ENCODE data around the gene IGSF10. TPM values are rescaled to one million over a fixed set of nuclear protein-coding genes. Genes with fewer than 3 reads are reported as not detected.

IGSF10 gene
- total RNA-seq, 3 donors from 2014 or later = 7.9 to 15.5 (median 14.4) TPM

DNA sequence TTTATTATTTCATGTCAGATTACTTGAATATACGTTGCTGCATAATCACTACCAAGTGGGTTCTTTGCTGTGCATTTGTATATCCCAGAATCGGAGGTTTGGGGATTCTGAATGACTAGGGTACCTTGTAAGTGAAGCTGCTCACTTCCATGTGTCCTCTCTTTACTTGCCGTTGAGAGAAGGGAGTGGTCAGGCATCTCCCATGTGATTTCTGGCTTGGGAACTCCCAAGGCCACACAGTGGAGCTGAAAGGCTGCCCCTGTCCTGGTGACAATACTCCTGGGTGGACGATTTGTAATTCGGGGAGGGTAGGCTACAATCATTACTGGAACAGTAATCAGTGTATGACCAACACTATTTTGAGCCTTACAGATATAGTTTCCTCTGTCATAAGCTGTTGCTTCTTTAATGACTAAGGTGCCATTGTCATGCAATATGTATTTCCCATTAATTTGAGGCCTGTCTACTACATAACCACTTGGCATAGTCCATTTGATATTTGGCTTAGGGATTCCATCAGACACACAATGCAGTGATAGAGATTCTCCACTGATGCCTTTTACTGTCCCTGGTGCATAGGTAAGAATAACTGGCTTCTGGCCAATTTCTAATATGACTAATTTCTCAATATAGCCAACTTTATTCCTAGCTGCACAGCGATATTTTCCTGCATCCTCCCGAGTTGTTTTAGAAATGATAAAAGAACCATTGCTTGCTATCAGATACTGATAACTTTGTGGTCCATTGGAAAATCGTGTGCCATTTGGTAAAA is 24.0 kb downstream of the IGSF10 start:
- no peaks in the 10 kb centered on the region for H3K36me3 ChIP-seq
- H3K27me3 ChIP-seq = no peaks in the 10 kb centered on the region
- intact Hi-C loops (cut with DNase I; ENCODE audit: low total_unique reads) = no loop called here
- no peaks in the 10 kb centered on the region for H3K9me3 ChIP-seq
- no peak for DNase-seq (ENCODE audit: low spot score in 2 of 2)
- no peak overlapping the region for H3K4me3 ChIP-seq
- no peaks in the 10 kb centered on the region for H3K4me1 ChIP-seq
- TF ChIP-seq, protein P1, sequence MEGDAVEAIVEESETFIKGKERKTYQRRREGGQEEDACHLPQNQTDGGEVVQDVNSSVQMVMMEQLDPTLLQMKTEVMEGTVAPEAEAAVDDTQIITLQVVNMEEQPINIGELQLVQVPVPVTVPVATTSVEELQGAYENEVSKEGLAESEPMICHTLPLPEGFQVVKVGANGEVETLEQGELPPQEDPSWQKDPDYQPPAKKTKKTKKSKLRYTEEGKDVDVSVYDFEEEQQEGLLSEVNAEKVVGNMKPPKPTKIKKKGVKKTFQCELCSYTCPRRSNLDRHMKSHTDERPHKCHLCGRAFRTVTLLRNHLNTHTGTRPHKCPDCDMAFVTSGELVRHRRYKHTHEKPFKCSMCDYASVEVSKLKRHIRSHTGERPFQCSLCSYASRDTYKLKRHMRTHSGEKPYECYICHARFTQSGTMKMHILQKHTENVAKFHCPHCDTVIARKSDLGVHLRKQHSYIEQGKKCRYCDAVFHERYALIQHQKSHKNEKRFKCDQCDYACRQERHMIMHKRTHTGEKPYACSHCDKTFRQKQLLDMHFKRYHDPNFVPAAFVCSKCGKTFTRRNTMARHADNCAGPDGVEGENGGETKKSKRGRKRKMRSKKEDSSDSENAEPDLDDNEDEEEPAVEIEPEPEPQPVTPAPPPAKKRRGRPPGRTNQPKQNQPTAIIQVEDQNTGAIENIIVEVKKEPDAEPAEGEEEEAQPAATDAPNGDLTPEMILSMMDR (IDR thresholded peaks at IDR 0.05) = no peak
- no peak for TF ChIP-seq POLR2A (IDR thresholded peaks at IDR 0.05)
- no peak for TF ChIP-seq POLR2AphosphoS5 (IDR thresholded peaks at IDR 0.05)
- H3K27ac ChIP-seq = no peak overlapping the region

DNA sequence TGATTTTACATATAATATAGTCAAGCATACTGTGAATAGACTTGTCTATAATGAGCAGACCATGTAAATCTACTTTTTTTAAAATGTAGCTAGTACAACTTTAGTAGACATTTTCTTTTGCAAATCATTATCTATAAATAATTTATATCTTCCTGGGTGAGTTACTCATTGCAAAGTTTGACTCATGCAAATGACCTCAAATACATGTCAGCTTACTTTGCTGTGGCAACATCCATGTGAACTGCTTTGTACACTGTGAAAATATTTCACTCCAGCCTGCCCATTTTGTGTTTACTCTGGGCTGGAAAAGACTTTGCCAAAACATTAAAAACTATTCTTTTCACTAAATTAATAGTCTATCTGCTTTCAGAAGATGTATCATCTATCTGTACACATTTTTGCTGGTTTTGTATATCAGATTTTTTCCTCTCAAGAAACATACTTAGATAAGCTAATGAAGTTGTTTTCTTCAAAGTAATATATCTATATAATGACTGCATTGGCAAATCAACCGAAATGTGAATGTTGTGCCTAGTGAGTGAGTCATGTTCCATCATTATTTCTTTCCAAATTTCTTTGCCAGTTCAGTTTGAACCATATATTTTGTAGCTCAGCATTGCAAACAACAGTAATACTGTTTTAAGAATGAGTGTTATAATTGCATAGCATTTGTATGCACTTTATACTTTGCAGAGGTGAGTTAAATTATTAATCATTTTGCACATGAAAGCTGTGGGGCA is 26.5 kb downstream of the IGSF10 start:
- Histone ChIP-seq H3K27me3 (no peaks in the 10 kb centered on the region), H3K4me1 (no peaks in the 10 kb centered on the region), H3K4me3 (no peak overlapping the region), H3K36me3 (no peaks in the 10 kb centered on the region), H3K27ac (no peak overlapping the region), H3K9me3 (no peaks in the 10 kb centered on the region)
- intact Hi-C loops (cut with DNase I; ENCODE audit: low total_unique reads) = no loop called here
- TF ChIP-seq POLR2AphosphoS5 (IDR thresholded peaks at IDR 0.05) (no peak), POLR2A (IDR thresholded peaks at IDR 0.05) (no peak)
- TF ChIP-seq, protein P1 (IDR thresholded peaks at IDR 0.05) = no peak
- DNase-seq (ENCODE audit: low spot score in 2 of 2) = no peak

DNA sequence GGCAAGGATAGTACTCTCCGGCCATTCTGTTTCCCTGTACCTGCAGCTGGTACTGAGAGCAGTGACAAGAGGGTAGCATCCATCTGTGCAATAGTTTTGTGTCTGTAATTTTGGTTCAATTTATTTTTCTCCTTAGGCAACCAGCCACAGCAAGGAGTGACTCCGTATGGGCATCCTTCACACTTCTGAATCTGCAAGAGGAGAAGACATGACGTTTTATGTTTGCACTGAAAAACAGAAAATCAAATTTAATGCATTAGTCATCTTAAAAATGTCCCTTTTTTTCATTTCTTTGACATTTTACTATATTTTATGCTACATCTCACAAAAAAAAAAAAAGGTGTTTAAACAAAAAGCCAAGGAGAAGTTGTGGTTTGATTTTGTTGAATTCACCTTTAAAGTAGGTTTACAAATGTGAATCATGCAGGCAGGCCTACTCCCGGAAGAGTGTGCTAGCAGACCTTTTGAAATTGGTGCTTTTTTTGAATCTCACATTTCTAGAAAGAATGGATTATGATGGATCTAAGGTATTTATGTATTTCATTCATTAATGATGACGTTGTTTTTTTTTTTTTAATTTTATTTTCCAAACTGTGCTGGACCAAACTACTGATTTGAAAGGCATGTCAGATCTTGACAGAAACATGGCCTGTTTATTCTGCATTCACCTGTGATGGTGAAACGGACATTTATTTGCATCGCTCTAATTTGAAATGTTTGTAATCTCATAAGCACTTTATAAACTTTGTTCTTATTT is 28.1 kb downstream of the IGSF10 start:
- no peaks in the 10 kb centered on the region for H3K36me3 ChIP-seq
- H3K4me1 ChIP-seq = no peaks in the 10 kb centered on the region
- intact Hi-C loops (cut with DNase I; ENCODE audit: low total_unique reads) = no loop called here
- H3K9me3 ChIP-seq = no peaks in the 10 kb centered on the region
- DNase-seq (ENCODE audit: low spot score in 2 of 2) = no peak
- TF ChIP-seq POLR2A (IDR thresholded peaks at IDR 0.05) (no peak), POLR2AphosphoS5 (IDR thresholded peaks at IDR 0.05) (no peak)
- TF ChIP-seq, protein P1 (IDR thresholded peaks at IDR 0.05) = no peak
- no peak overlapping the region for H3K27ac ChIP-seq
- no peaks in the 10 kb centered on the region for H3K27me3 ChIP-seq
- no peak overlapping the region for H3K4me3 ChIP-seq

DNA sequence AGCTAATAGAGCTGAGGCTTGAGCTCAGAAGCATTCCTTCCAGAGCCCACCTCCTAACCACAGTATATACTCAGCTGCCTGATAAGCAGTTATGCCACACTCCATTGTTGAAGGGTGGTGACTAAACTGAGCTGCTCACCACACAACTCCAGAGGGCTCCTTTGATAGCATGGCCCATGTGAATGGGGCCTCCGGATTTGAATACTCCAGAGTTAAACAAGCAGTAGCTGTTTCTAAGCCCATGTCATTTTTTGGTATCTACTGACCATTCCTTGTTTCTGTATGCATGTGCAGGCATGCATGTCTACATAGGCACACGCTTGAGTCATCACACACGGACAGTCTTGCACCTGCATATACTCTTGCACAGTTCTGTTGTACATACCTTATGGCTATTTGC is 28.9 kb downstream of the IGSF10 start:
- intact Hi-C loops (cut with DNase I; ENCODE audit: low total_unique reads) = no loop called here
- no peak overlapping the region for H3K4me3 ChIP-seq

More for the DNA sequence above, 28.9 kb downstream of the IGSF10 start:
- H3K4me1 ChIP-seq = no peaks in the 10 kb centered on the region
- no peak overlapping the region for H3K27ac ChIP-seq
- no peaks in the 10 kb centered on the region for H3K27me3 ChIP-seq
- no peaks in the 10 kb centered on the region for H3K9me3 ChIP-seq
- TF ChIP-seq, protein P1 (IDR thresholded peaks at IDR 0.05) = no peak
- TF ChIP-seq POLR2AphosphoS5 (IDR thresholded peaks at IDR 0.05) (no peak), POLR2A (IDR thresholded peaks at IDR 0.05) (no peak)
- no peak for DNase-seq (ENCODE audit: low spot score in 2 of 2)
- no peaks in the 10 kb centered on the region for H3K36me3 ChIP-seq
